ENCODE data around the gene GSK3B. TPM values are rescaled to one million over a fixed set of nuclear protein-coding genes. Genes with fewer than 3 reads are reported as not detected.

GSK3B gene
- total RNA-seq, 4 donors from 2014 or later, result 26.3 to 43.0 (median 31.8) TPM

- ATAC-seq (ENCODE audit: low FRiP score) (no peak), DNase-seq (ENCODE audit: low spot score) (no peak)
- no peak for TF ChIP-seq CTCF (IDR thresholded peaks at IDR 0.05)
Measured at GRCh38 chr3:119781330-119782198, 312.7 kb downstream of the GSK3B start, which contains the start of gene NR1I2. TSS of gene NR1I2 (plus strand) at chr3:119782101.

GRCh38 chr3:119779731-119780383, 314.4 kb downstream of the GSK3B start:
- ATAC-seq (ENCODE audit: low FRiP score) (no peak), DNase-seq (ENCODE audit: low spot score) (no peak)
- no peak for TF ChIP-seq CTCF (IDR thresholded peaks at IDR 0.05)

- ATAC-seq (ENCODE audit: low FRiP score), result no peak
- no peak for TF ChIP-seq CTCF (IDR thresholded peaks at IDR 0.05)
- no peak for DNase-seq (ENCODE audit: low spot score)
Measured at GRCh38 chr3:119778811-119779210, 315.4 kb downstream of the GSK3B start.

GRCh38 chr3:119778176-119778575, 316.1 kb downstream of the GSK3B start:
- no peak for DNase-seq (ENCODE audit: low spot score)
- no peak for TF ChIP-seq CTCF (IDR thresholded peaks at IDR 0.05)
- no peak for ATAC-seq (ENCODE audit: low FRiP score)

- ATAC-seq (ENCODE audit: low FRiP score), result no peak
Measured at GRCh38 chr3:119776304-119776703, 317.9 kb downstream of the GSK3B start.

GRCh38 chr3:119774444-119774843, 319.8 kb downstream of the GSK3B start:
- TF ChIP-seq CTCF (IDR thresholded peaks at IDR 0.05), result no peak
- DNase-seq (ENCODE audit: low spot score) (no peak), ATAC-seq (ENCODE audit: low FRiP score) (no peak)

More at GRCh38 chr3:119776304-119776703, 317.9 kb downstream of the GSK3B start:
- DNase-seq (ENCODE audit: low spot score), result no peak
- no peak for TF ChIP-seq CTCF (IDR thresholded peaks at IDR 0.05)

Small RNA genes lying within 50 kb of the gene (small RNA-seq; reads per million reads assigned to genes)
- not detected for gene RN7SL397P
- not detected for gene RN7SL762P

Other genes starting within 250 kb of the GSK3B start
- gene GPR156, start 190.8 kb upstream of the GSK3B start, total RNA-seq, result under 1 TPM; 0.46 to 0.79 (median 0.62) TPM